Measurements from ENCODE around the gene ZNF205.

Gene ZNF205

GRCh38 chr16:3085868-3086595 is 26.4 kb upstream of the ZNF205 start:
- no peak for DNase-seq

- no peak for DNase-seq
Measured at GRCh38 chr16:3086596-3087242, 25.7 kb upstream of the ZNF205 start.

GRCh38 chr16:3087243-3088235 is 24.8 kb upstream of the ZNF205 start:
- no peak for DNase-seq

GRCh38 chr16:3088450-3088849 is 23.9 kb upstream of the ZNF205 start:
- no peak for DNase-seq

GRCh38 chr16:3088925-3089716 is 23.3 kb upstream of the ZNF205 start:
- DNase-seq = no peak

GRCh38 chr16:3089717-3090592 is 22.4 kb upstream of the ZNF205 start:
- DNase-seq = no peak

- DNase-seq = no peak
Measured at GRCh38 chr16:3091551-3091950, 20.8 kb upstream of the ZNF205 start.

GRCh38 chr16:3092501-3092941 is 19.9 kb upstream of the ZNF205 start:
- no peak for DNase-seq

- peak; percentile 48 for DNase-seq
Measured at GRCh38 chr16:3094289-3095027, 17.9 kb upstream of the ZNF205 start.

GRCh38 chr16:3095869-3096268 is 16.5 kb upstream of the ZNF205 start:
- DNase-seq = peak in 1 of 2 experiments; percentile 48

- DNase-seq = no peak
Measured at GRCh38 chr16:3096362-3096761, 16.0 kb upstream of the ZNF205 start.

- no peak for DNase-seq
Measured at GRCh38 chr16:3097266-3097665, 15.1 kb upstream of the ZNF205 start.

- DNase-seq = no peak
Measured at GRCh38 chr16:3098459-3099394, 13.7 kb upstream of the ZNF205 start, which contains the start of gene ZSCAN10. TSS of gene ZSCAN10 (minus strand) at chr16:3099294. CDS start at chr16:3092937, 6,357 bp downstream.

- no peak for DNase-seq
Measured at GRCh38 chr16:3099395-3099731, 13.0 kb upstream of the ZNF205 start.

- peak; percentile 91 to 92 for DNase-seq
Measured at GRCh38 chr16:3099732-3100499, 12.5 kb upstream of the ZNF205 start.

GRCh38 chr16:3101018-3101840 is 11.2 kb upstream of the ZNF205 start:
- peak; percentile 27 to 29 for DNase-seq

- no peak for DNase-seq
Measured at GRCh38 chr16:3101841-3102470, 10.4 kb upstream of the ZNF205 start.
